Neural crest cell (in vitro differentiated cells): ENCODE results near the gene EHBP1. TPM values are rescaled to one million over a fixed set of nuclear protein-coding genes. Genes with fewer than 3 reads are reported as not detected.

ENCODE experiments used
- DNase-seq: peaks from one replicate; pipeline ENCODE4 v3.0.0; 2021; ENCODE audit warnings: low read depth, mixed read lengths, low spot score
- H3K27ac Mint-ChIP-seq: one replicate; pipeline ENCODE4 v1.8.0; 2021; ENCODE audit warnings: mild to moderate bottlenecking, mixed read lengths; ENCODE audit not compliant: unreplicated experiment
- H3K27me3 Mint-ChIP-seq: 2 replicates; pipeline ENCODE4 v1.8.0; 2021; ENCODE audit warnings: low read depth, mild to moderate bottlenecking, mixed read lengths
- H3K36me3 Mint-ChIP-seq: 2 replicates; pipeline ENCODE4 v1.8.0; 2021; ENCODE audit warnings: low read depth, mild to moderate bottlenecking, mixed read lengths
- H3K4me1 Mint-ChIP-seq: 2 replicates; pipeline ENCODE4 v1.8.0; 2021; ENCODE audit warnings: mixed read lengths
- H3K4me3 Mint-ChIP-seq: one replicate; pipeline ENCODE4 v1.8.0; 2021; ENCODE audit warnings: mild to moderate bottlenecking, mixed read lengths
- H3K9me3 Mint-ChIP-seq: 2 replicates; pipeline ENCODE4 v1.8.0; 2021; ENCODE audit warnings: mixed read lengths
- CTCF ChIP-seq: fragments of 200-600 bp; sonication (generic); conservative IDR thresholded peaks from 2 replicates; pipeline ENCODE4 v1.5.0; 2021; ENCODE audit warnings: antibody characterized with exemption, mild to moderate bottlenecking
- total RNA-seq: library from RNA; stranded (reverse); gene quantifications from 2 replicates; pipeline ENCODE4 v1.2.1, GENCODE V29; 2021

The EHBP1 gene
- total RNA-seq, 1 donor from 2014 or later: 42.3 TPM

DNA sequence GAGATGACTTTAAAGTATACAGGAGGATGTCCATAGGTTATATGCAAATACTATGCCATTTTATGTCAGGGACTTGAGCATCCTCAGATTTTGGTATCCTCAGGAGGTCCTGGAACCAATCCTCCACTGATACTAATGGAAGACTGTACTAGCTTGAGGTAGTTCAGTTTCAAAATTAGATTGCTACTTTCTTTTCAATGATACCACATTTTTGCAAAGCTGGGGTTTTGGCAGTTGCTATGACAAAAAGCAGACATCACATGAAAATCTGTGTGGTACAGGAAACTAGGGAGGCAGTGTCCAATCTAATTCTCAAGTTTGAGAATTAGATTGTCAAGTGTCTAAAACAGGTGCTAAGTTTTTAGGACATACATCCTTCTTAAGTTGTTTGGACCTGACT is 14.2 kb downstream of the EHBP1 start:
- no peak for TF ChIP-seq CTCF
- Mint-ChIP-seq H3K27ac (no peak overlapping the region), H3K4me1 (peaks cover 4% of the 10 kb centered on the region)

DNA sequence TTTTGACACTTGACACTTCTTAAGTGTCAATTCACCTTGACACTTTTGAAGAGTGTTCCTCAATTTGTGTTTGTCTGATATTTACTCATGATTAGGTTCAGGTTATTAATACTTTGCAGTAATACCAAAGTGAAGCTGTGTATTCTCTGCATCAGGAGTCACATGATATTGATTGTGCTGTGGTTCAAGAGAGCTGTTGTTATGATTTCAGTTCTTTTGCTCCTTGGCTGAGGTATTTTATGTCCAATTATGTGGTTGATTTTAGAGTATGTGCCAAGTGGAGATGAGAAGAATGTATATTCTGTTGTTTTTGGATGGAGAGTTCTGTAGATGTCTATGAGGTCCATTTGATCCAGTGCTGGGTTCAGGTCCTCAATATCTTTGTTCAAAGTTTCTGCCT is 17.2 kb downstream of the EHBP1 start:
- Mint-ChIP-seq H3K4me3 (no peak overlapping the region), H3K9me3 (peaks cover 6% of the 10 kb centered on the region), H3K36me3 (peaks cover 20% of the 10 kb centered on the region), H3K27ac (no peak overlapping the region), H3K4me1 (peaks cover 4% of the 10 kb centered on the region), H3K27me3 (no peaks in the 10 kb centered on the region)
- no peak for DNase-seq
- no peak for TF ChIP-seq CTCF

More for the DNA sequence above, 14.2 kb downstream of the EHBP1 start:
- no peak overlapping the region for H3K4me3 Mint-ChIP-seq
- peaks cover 6% of the 10 kb centered on the region for H3K9me3 Mint-ChIP-seq
- H3K27me3 Mint-ChIP-seq: no peaks in the 10 kb centered on the region
- peaks cover 27% of the 10 kb centered on the region for H3K36me3 Mint-ChIP-seq
- DNase-seq: no peak

GRCh38 chr2:62723253-62723652 is 17.7 kb downstream of the EHBP1 start:
- DNase-seq: no peak
- Mint-ChIP-seq H3K36me3 (peaks cover 20% of the 10 kb centered on the region), H3K4me3 (no peak overlapping the region), H3K27ac (no peak overlapping the region), H3K27me3 (no peaks in the 10 kb centered on the region), H3K4me1 (peaks cover 4% of the 10 kb centered on the region), H3K9me3 (peaks cover 6% of the 10 kb centered on the region)
- TF ChIP-seq CTCF: no peak

GRCh38 chr2:62724106-62724505 is 18.6 kb downstream of the EHBP1 start:
- Mint-ChIP-seq H3K36me3 (peaks cover 20% of the 10 kb centered on the region), H3K9me3 (peaks cover 6% of the 10 kb centered on the region), H3K4me3 (no peak overlapping the region), H3K27ac (no peak overlapping the region), H3K4me1 (peaks cover 4% of the 10 kb centered on the region), H3K27me3 (no peaks in the 10 kb centered on the region)
- no peak for DNase-seq
- no peak for TF ChIP-seq CTCF

- Mint-ChIP-seq H3K4me1 (peaks cover 4% of the 10 kb centered on the region), H3K27ac (no peak overlapping the region), H3K27me3 (no peaks in the 10 kb centered on the region), H3K9me3 (peaks cover 6% of the 10 kb centered on the region), H3K36me3 (peaks cover 21% of the 10 kb centered on the region), H3K4me3 (no peak overlapping the region)
- DNase-seq: no peak
- TF ChIP-seq CTCF: peak; percentile 27
These were observed 19.6 kb downstream of the EHBP1 start for GRCh38 chr2:62724886-62725711.
